K562 (cell line): ENCODE data around the gene RAD51D. TPM values are rescaled to one million over a fixed set of nuclear protein-coding genes. Genes with fewer than 3 reads are reported as not detected.

Experiments used
- BRF1 ChIP-seq: IDR thresholded peaks from 3 replicates; pipeline ENCODE4 v1.6.1; 2011; ENCODE audit warnings: borderline replicate concordance, mild to moderate bottlenecking; ENCODE audit not compliant: insufficient read length; ENCODE audit errors: extremely low read depth
- ELF2 ChIP-seq: fragments of 250-450 bp; sonication (Bioruptor Pico); IDR thresholded peaks from 2 replicates; pipeline ENCODE4 v1.5.0; 2021; ENCODE audit warnings: mild to moderate bottlenecking
- KHSRP ChIP-seq: fragments of 450-650 bp; IDR thresholded peaks from 2 replicates; pipeline ENCODE4 v1.6.1; 2017
- LARP7 ChIP-seq: fragments of 450-650 bp; IDR thresholded peaks from 2 replicates; pipeline ENCODE4 v1.6.1; 2016
- MGA ChIP-seq: fragments of 450-650 bp; IDR thresholded peaks from 2 replicates; pipeline ENCODE4 v1.6.1; 2016; ENCODE audit warnings: mild to moderate bottlenecking, moderate library complexity
- NELFE ChIP-seq: IDR thresholded peaks from 2 replicates; pipeline ENCODE4 v1.6.1; 2011; ENCODE audit warnings: mild to moderate bottlenecking; ENCODE audit not compliant: insufficient read depth, insufficient read length
- NFIC ChIP-seq: fragments of 450-650 bp; IDR thresholded peaks from 2 replicates; pipeline ENCODE4 v1.6.1; 2017; ENCODE audit warnings: mild to moderate bottlenecking, inconsistent platforms
- PHB2 ChIP-seq: fragments of 450-650 bp; IDR thresholded peaks from 2 replicates; pipeline ENCODE4 v1.6.1; 2017; ENCODE audit warnings: low read depth
- RUNX1 ChIP-seq: sonication (generic); IDR thresholded peaks from 2 replicates; pipeline ENCODE4 v1.6.1; 2016; ENCODE audit warnings: antibody characterized with exemption, low read depth
- SIX5 ChIP-seq, 2 experiments: IDR thresholded peaks; 2 replicates each; pipeline ENCODE4 v1.6.1; 2011; ENCODE audit warnings: low read length in 2 of 2, borderline replicate concordance in 1 of 2, low read depth in 1 of 2, mild to moderate bottlenecking in 1 of 2, moderate library complexity in 1 of 2; ENCODE audit not compliant: insufficient read depth in 1 of 2
- ZBED1 ChIP-seq: IDR thresholded peaks from 2 replicates; pipeline ENCODE4 v1.6.1; 2014
- ZHX1 ChIP-seq: fragments of 150-350 bp; conservative IDR thresholded peaks from 2 replicates; pipeline ENCODE4 v1.6.1; 2014; ENCODE audit warnings: low read length
- ZNF184 ChIP-seq: sonication (generic); formaldehyde crosslinking; IDR thresholded peaks from 2 replicates; pipeline ENCODE4 v1.5.0; 2020; ENCODE audit warnings: missing genetic modification reagents
- ZNF3 ChIP-seq: fragments of 250-450 bp; sonication (Bioruptor Pico); IDR thresholded peaks from 2 replicates; pipeline ENCODE4 v1.5.0; 2021; ENCODE audit warnings: mild to moderate bottlenecking, moderate library complexity
- ZNF316 ChIP-seq: fragments of 450-650 bp; IDR thresholded peaks from 2 replicates; pipeline ENCODE4 v1.6.1; 2016
- ZNF717 ChIP-seq: fragments of 250-450 bp; sonication (Bioruptor Pico); IDR thresholded peaks from 2 replicates; pipeline ENCODE4 v1.5.0; 2021
- polyA plus RNA-seq, 8 experiments: library from polyadenylated mRNA; depleted of rRNA in 4 of 8; stranded (reverse) in 5 of 8; unstranded in 3 of 8; fragments of >200 nt; fragmentation: Nextera tagmentation in 2 of 8; fragmentation: Illumina TruSeq in 1 of 8; extraction: Ambion mirVana in 2 of 8; extraction: Trizol in 1 of 8; gene quantifications; 2 replicates each; pipeline versions ENCODE4 v1.2.1 to v1.2.3, GENCODE V29; 2011 to 2014; ENCODE audit warnings: inconsistent platforms in 1 of 8, missing spikeins in 1 of 8
- total RNA-seq, 7 experiments: library from RNA; depleted of rRNA in 6 of 7; stranded (reverse); fragments of >200 nt in 6 of 7; fragmentation: Illumina TruSeq in 2 of 7; extraction: Trizol in 2 of 7; gene quantifications; 2 replicates each; pipeline versions ENCODE4 v1.2.1 to v1.2.3, GENCODE V29; 2011 to 2021; ENCODE audit warnings: low replicate concordance in 1 of 7

RAD51D gene
- total and polyA plus RNA-seq, 9 of the 15 experiments (the other 6 are each of a cell fraction or from before 2014, with no cell fraction given): 2.2 to 16.9 (median 8.7) TPM

GRCh38 chr17:35141681-35142466, 22.2 kb upstream of the RAD51D start, which contains the start of gene NLE1 (continued):
- TF ChIP-seq ELF2 (CRISPR knock-in tag) (no peak), MGA (no peak), NFIC (peak; percentile 52), PHB2 (no peak), KHSRP (no peak), ZHX1 (0 out of 2 replicates have a peak, but pooled peaks have one; percentile 44), ZBED1 (0 out of 2 replicates have a peak, but pooled peaks have one; percentile 10), ZNF316 (no peak), LARP7 (0 out of 2 replicates have a peak, but pooled peaks have one; percentile 8), ZNF184 (no peak), SIX5 (IDR thresholded peaks at IDR 0.05; ENCODE audit: borderline replicate concordance in 1 of 2, insufficient read depth in 1 of 2, low read depth in 1 of 2, low read length in 2 of 2) (peak in 1 of 2 experiments; percentile 13; a peak in 1 of 4 replicates), ZNF717 (no peak), BRF1 (no peak), NELFE (no peak), ZNF3 (no peak), RUNX1 (no peak)
